Effector memory CD4-positive, alpha-beta T cell (primary cell): ENCODE measurements around the gene PIEZO1.
"Not testable (repeated sequence)": the region's sequence is repeated elsewhere in the genome, so short reads cannot be mapped to it uniquely, and the experiment has no call there.

ENCODE experiments used
- DNase-seq, 3 donors: peaks; one replicate each; pipeline ENCODE4 v3.0.0-alpha.2; 2020
- H3K27ac ChIP-seq: 2 replicates; pipeline ENCODE4 v1.7.0; 2013; ENCODE audit warnings: mild to moderate bottlenecking, low read length, moderate library complexity; ENCODE audit not compliant: insufficient read depth, poor library complexity, severe bottlenecking
- H3K27me3 ChIP-seq: replicated peaks from 2 replicates; pipeline ENCODE4 v1.7.0; 2013; ENCODE audit warnings: mild to moderate bottlenecking, low read length; ENCODE audit not compliant: insufficient read depth, control insufficient read depth, poor library complexity, severe bottlenecking
- H3K36me3 ChIP-seq: 2 replicates; pipeline ENCODE4 v1.7.0; 2013; ENCODE audit warnings: mild to moderate bottlenecking, low read length, moderate library complexity; ENCODE audit not compliant: control insufficient read depth, insufficient read depth
- H3K4me1 ChIP-seq: 2 replicates; pipeline ENCODE4 v1.7.0; 2013; ENCODE audit warnings: low read length, mild to moderate bottlenecking; ENCODE audit not compliant: control insufficient read depth, insufficient read depth, poor library complexity, severe bottlenecking
- H3K4me3 ChIP-seq: 2 replicates; pipeline ENCODE4 v1.7.0; 2013; ENCODE audit warnings: low read length, low read depth, mild to moderate bottlenecking; ENCODE audit not compliant: insufficient read depth, poor library complexity, severe bottlenecking
- H3K9me3 ChIP-seq: 2 replicates; pipeline ENCODE4 v1.7.0; 2013; ENCODE audit warnings: mild to moderate bottlenecking, low read length, moderate library complexity; ENCODE audit not compliant: control insufficient read depth

Gene PIEZO1

DNA sequence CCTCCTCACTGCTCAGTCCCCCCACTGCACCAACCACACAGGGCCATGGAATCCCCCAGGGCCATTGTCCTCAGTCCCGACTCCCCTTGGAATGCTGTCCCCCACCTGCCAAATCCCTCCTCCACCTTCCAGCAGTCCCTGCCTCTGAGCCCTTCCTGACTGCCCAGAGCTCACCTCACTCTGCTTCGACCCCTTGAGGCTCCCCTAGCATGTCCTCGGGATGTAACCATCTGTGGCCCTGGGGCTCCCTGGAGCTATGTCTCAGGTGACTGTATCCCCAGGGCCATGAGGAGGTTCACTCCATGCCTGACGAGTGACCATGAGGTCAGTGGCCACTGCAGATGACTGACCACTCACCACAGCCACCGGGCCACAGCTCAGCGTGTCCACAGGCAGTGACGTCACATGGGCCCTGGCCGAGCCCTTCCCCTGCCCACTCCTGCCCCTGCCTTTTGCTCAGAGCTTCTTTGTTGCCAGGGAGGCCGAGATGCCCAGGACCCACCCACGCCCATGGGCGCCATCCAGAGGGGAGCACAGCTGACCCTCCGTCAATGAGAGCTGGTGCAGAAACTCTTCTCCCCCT, 7.7 kb upstream of the PIEZO1 start:
- H3K27ac ChIP-seq = no peak overlapping the region
- no peaks in the 10 kb centered on the region for H3K36me3 ChIP-seq
- no peaks in the 10 kb centered on the region for H3K9me3 ChIP-seq
- peaks cover 53% of the 10 kb centered on the region for H3K4me1 ChIP-seq
- no peaks in the 10 kb centered on the region for H3K27me3 ChIP-seq
- no peak overlapping the region for H3K4me3 ChIP-seq
- DNase-seq = no peak

DNA sequence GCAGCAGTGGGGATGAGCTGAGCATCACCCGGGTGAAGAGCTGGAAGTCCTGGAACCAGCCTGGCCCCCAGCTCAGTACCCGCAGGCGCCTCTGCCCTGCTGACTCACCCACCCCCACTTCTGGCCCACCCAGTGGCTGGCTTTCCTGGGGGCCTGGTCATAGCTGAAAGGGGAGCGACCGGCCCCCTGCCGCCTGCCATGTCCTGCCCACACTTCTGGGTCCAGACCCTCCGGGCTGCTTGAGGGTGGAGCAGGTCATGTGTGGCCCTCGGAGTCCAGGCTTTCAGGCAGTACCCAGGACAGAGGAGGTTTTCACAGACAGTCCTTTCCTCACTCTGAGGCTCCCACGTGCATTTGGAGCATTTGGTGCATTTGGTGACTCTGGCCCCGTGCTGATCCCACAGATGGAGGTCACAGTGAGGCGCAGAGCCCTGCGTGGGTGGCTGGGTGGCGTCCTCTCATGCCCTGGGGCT, 7.1 kb upstream of the PIEZO1 start:
- H3K4me3 ChIP-seq = no peak overlapping the region
- DNase-seq = no peak
- peaks cover 53% of the 10 kb centered on the region for H3K4me1 ChIP-seq
- H3K36me3 ChIP-seq = no peaks in the 10 kb centered on the region
- no peaks in the 10 kb centered on the region for H3K9me3 ChIP-seq
- H3K27ac ChIP-seq = no peak overlapping the region
- H3K27me3 ChIP-seq = no peaks in the 10 kb centered on the region

DNA sequence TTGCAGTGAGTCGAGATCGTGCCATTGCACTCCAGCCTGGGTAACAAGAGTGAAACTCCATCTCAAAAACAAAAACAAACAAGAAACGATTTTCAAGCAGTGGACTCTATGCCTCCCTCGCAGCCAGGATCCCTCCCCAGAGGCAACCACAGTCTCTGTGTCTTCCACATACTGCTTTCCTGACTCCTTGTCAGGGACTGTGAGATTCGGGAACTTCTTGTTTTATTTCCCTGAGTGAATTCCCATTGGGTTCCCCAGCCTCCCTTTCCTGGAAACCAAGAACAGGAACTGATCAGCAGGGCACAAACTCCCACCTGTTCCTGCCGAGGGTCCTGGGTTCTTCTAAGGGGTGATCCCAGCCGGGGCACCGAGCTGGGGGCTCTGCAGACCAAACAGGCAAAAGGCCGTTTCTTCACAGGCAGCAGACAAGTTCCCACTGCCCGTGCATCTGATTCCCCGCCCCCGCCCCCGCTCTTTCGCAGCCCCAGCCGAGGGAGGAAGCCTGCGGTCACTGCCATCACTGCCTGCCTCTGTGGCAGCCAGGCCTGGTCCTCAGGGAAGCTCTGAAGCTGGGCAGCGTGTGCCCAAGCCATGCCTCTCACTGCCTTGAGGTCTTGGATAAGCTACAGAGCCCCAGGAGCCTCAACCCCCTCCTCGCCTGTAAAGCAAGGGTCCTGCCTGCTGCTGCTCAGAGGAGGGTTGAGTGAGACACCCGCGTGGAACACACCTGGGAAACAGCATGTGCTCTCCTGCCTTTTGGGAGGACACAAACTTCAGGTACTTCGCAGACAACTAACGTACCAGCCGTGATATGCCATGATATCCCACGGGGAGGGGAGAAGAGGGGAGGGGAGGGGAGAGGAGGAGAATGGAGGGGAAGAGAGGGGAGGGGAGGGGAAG, 5.5 kb upstream of the PIEZO1 start:
- H3K4me1 ChIP-seq = peaks cover 54% of the 10 kb centered on the region
- H3K36me3 ChIP-seq = no peaks in the 10 kb centered on the region
- peak overlapping the region; percentile 75 for H3K27ac ChIP-seq
- H3K9me3 ChIP-seq = no peaks in the 10 kb centered on the region
- H3K27me3 ChIP-seq = no peaks in the 10 kb centered on the region
- peak overlapping the region; percentile 15 for H3K4me3 ChIP-seq
- DNase-seq = peak; percentile 43 to 56 (median 53)

DNA sequence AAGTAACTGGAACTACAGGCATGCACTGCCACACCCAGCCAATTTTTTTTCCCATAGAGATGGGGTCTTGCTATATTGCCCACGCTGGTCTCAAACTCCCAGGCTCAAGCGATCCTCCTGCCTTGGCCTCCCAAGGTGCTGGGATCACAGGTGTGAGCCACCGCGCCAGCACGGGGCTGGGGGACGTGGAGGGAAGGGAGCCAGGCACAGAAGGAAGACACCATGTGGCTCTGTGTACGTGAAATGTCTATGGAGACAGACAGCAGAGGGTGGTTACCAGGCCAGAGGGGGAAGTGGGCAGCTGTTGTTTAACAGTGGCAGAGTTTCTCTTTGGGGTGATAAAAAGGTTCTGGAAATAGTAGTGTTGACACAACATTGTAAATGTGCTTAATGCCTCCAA, 4.6 kb upstream of the PIEZO1 start:
- no peak for DNase-seq
- H3K4me1 ChIP-seq = peaks cover 49% of the 10 kb centered on the region
- no peak overlapping the region for H3K4me3 ChIP-seq
- peak overlapping the region; percentile 23 for H3K27ac ChIP-seq
- no peaks in the 10 kb centered on the region for H3K36me3 ChIP-seq
- no peaks in the 10 kb centered on the region for H3K27me3 ChIP-seq
- no peaks in the 10 kb centered on the region for H3K9me3 ChIP-seq

GRCh38 chr16:88788749-88789148, 3.7 kb upstream of the PIEZO1 start:
- not testable (repeated sequence) for DNase-seq, H3K36me3 ChIP-seq, H3K4me3 ChIP-seq, H3K9me3 ChIP-seq, H3K27ac ChIP-seq, H3K27me3 ChIP-seq
- peaks cover 52% of the 10 kb centered on the region for H3K4me1 ChIP-seq

DNA sequence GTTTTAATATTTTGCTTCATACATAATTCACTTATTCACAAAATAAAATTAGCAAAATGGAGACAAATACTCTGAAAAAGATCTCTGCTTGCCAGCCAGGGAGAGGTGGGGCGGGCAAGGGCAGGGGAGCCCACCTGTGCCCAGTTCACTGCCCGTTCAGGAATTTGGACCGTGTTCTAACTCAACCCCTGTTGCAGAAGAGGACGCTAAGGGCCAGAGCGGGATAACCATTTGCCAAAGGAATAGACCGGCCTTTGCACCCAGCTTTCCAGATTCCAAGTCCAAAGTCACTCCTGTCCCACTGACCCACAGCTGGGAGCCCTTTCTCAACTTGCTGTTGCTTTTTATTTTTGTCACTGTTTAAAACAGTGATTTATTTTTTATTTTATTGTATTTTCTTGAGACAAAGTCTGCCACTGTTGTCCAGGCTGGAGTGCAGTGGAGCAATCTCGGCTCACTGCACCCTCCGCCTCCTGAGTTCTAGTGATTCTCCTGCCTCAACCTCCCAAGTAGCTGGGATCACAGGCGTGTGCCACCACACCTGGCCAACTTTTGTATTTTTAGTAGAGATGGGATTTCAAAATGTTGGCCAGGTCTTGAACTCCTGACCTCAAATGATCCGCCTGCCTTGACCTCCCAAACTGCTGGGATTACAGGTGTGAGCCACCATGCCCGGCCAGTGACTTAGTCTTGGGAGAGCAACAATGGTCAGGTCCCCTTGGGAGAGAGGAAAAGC, 2.7 kb upstream of the PIEZO1 start:
- Histone ChIP-seq H3K36me3 (no peaks in the 10 kb centered on the region), H3K27ac (no peak overlapping the region), H3K4me3 (no peak overlapping the region), H3K9me3 (no peaks in the 10 kb centered on the region), H3K4me1 (peaks cover 52% of the 10 kb centered on the region), H3K27me3 (no peaks in the 10 kb centered on the region)
- no peak for DNase-seq

DNA sequence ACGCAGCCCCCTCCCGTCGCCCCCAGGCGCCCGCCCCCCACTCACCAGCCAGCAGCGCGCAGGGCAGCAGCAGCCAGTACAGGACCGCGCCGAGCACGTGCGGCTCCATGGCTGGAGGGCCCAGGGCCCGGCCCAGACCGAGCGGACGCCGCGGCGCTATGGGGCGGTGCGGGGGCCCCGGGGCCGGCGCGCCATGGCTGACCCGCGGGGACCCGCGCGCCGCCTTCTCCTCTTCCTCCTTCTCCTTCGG, 239 bp downstream of the PIEZO1 start:
- Histone ChIP-seq H3K27me3 (no peaks in the 10 kb centered on the region), H3K4me1 (peaks cover 54% of the 10 kb centered on the region), H3K9me3 (no peaks in the 10 kb centered on the region), H3K4me3 (peak overlapping the region; percentile 62), H3K27ac (peak overlapping the region; percentile 84), H3K36me3 (no peaks in the 10 kb centered on the region)
- no peak for DNase-seq

DNA sequence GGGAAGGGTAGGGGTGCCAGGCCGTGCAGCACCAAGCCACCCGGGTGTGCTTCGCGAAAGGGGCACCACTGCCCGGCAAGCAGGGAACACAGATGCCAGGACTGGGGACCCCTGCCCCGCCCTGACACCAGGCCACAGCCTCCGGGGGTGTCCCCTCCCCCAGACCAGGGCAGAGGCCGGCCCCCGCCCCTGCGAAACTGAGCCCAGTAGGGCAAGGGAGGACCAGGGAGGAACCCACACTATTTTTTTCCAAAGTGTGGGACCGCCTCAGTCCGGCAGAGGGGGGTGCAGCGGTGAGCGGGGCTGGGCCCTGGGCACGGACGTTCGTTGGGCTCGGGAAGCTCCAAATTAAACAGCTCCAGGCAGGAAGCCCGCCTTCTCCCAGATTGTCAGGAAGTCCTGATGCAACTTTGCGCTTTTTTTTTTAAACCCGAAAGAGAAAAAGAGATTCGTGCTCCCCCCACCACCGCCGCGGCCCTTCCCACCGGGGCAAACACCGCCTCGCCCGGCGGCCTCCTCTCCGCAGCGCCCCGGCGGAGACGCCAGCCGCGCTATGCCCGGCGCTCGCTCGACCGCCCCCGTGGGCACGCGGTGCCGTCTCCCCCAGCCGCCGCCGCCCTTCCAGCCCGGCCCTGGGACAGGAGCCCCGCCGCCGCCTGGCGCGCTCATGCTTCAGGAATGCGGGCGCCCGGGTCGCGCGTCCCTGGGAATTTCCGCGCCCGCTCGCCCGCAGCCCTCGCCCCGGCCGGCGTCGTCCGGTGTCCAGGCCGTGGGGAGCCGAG, 755 bp downstream of the PIEZO1 start:
- no peaks in the 10 kb centered on the region for H3K36me3 ChIP-seq
- no peaks in the 10 kb centered on the region for H3K27me3 ChIP-seq
- no peak for DNase-seq
- H3K9me3 ChIP-seq = no peaks in the 10 kb centered on the region
- H3K4me3 ChIP-seq = peak overlapping the region; percentile 62
- H3K27ac ChIP-seq = peak overlapping the region; percentile 84
- peaks cover 55% of the 10 kb centered on the region for H3K4me1 ChIP-seq

GRCh38 chr16:88783391-88784073, 1.5 kb downstream of the PIEZO1 start:
- Histone ChIP-seq H3K36me3 (no peaks in the 10 kb centered on the region), H3K27ac (peak overlapping the region; percentile 84), H3K4me3 (peak overlapping the region; percentile 62), H3K9me3 (no peaks in the 10 kb centered on the region), H3K4me1 (peaks cover 58% of the 10 kb centered on the region), H3K27me3 (no peaks in the 10 kb centered on the region)
- no peak for DNase-seq
